Measurements from ENCODE around the gene SLC4A7.
"Not testable (repeated sequence)": the region's sequence is repeated elsewhere in the genome, so short reads cannot be mapped to it uniquely, and the experiment has no call there.

The SLC4A7 gene

DNA sequence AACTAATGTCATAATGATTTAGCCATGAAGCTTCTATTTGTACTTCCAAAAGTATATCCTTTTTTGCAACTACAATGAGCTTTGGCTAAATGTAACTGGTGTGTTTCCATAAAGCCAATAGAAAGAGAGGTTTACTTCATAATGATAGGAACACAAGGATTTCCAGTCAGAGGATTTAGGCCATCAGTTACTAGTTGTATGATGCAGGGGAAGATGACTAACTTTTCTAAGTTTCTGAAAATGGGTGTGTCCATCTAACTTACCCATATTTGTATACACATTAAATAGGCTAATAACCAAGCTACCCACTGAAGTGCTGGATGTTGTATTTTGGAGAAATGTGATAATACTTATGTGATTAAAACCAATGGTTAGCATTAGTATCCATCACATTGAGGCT is 55.7 kb downstream of the SLC4A7 start:
- no peak for TF ChIP-seq CTCF (IDR thresholded peaks at IDR 0.05; ENCODE audit: low read depth, low read length)
- H3K4me3 ChIP-seq (ENCODE audit: low read depth, low read length): no peak overlapping the region

- TF ChIP-seq CTCF (IDR thresholded peaks at IDR 0.05; ENCODE audit: low read depth, low read length): no peak
- no peak overlapping the region for H3K4me3 ChIP-seq (ENCODE audit: low read depth, low read length)
These were observed 57.3 kb downstream of the SLC4A7 start for GRCh38 chr3:27426926-27427325.

DNA sequence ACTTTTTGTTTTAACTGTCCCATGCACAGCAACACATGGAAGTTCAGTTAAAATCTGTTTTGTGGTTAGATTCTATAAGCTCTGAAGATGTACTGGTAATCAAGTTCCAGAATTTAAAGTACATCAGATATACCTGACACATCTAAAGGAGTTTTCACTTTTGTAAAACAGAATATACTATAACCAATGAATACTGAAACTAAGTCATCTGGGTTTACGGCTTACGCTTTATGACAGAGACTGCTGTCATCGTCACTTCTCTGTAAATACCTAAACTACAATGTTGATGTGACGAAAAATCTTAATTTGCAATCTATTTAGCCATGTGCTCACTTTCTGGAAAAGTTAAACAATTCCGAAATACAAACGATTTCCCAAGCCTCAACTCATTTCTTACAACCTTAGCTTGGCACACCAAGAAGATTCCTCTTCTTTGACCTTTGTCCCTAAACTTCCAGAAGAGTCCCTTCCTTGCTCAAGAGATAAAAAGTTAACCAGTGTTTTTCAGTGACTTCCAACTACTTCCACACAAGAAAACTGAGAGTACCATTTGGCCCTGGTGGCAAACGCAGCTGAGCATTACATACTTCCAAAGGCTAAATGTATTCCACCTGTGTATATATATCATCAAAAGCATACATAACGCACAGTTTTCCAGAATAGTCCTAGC is 58.2 kb downstream of the SLC4A7 start:
- no peak for TF ChIP-seq CTCF (IDR thresholded peaks at IDR 0.05; ENCODE audit: low read depth, low read length)

GRCh38 chr3:27424812-27425521 is 59.2 kb downstream of the SLC4A7 start:
- not testable (repeated sequence) for H3K4me3 ChIP-seq (ENCODE audit: low read depth, low read length)

More for the DNA sequence above, 58.2 kb downstream of the SLC4A7 start:
- H3K4me3 ChIP-seq (ENCODE audit: low read depth, low read length): no peak overlapping the region

DNA sequence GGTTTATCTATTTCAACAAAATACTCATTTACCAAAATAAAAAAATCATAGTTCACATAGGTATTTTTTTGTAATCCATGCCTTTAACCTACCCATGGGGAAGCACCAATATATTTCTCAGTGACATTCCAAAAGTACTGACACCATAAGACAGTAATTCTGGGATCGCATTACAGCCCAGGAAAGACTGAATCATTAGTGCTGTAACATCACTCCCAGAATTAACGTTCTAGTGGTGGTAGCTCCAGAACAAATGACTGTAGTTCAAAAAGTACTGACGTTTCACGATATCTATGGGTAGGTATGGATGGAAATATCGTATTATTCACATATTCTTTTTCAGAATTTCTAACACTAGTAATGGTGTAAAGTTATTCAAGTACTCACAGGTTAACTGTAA is 60.7 kb downstream of the SLC4A7 start:
- no peak for TF ChIP-seq CTCF (IDR thresholded peaks at IDR 0.05; ENCODE audit: low read depth, low read length)
- no peak overlapping the region for H3K4me3 ChIP-seq (ENCODE audit: low read depth, low read length)

DNA sequence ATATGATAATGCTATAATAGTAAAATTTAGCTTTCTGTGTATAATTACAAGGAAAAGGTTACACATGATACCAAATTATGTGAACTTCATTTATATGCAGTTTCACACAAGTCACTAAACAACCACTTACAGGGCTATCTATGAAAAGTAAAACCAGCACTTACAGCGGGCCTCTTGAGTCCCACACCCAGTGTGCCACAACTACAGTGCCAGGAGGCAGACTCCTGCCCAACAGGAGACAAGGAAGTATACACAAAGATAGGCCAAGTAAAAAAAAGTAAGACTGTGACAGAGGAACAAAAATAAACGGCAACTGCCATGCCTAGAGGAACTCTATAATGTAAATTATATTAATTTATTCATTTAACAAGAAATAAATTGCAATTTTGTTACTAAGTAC is 61.6 kb downstream of the SLC4A7 start:
- no peak for TF ChIP-seq CTCF (IDR thresholded peaks at IDR 0.05; ENCODE audit: low read depth, low read length)
- no peak overlapping the region for H3K4me3 ChIP-seq (ENCODE audit: low read depth, low read length)

DNA sequence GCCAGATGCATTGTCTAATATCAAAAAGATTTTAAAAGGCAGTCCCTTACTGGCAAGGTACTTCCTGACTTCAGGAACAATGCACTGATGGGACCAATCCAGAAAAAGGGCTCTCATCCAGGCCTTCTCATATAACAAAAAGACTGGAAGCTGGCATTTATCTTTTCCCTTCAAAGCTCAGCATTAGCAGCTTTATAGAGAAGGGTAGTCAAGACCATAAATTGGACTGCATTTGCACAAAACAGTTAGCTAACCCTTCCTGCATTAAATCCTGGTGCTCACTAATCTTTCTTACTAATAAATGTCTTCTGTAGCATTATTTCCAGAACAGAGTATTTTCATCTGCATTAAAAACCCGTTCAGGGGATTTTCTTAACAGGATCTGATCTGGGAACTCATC is 69.0 kb downstream of the SLC4A7 start:
- no peak for TF ChIP-seq CTCF (IDR thresholded peaks at IDR 0.05; ENCODE audit: low read depth, low read length)
- H3K4me3 ChIP-seq (ENCODE audit: low read depth, low read length): no peak overlapping the region

All from WI38 (cell line).